SU-DHL-6 (cell line): ENCODE measurements around the gene KCNS1.

Experiments used
- CTCF ChIP-seq: fragments of 200-600 bp; sonication (generic); IDR thresholded peaks from one replicate; pipeline ENCODE4 v1.5.1; 2017; ENCODE audit warnings: antibody characterized with exemption, mild to moderate bottlenecking, low read length, moderate library complexity; ENCODE audit not compliant: insufficient read depth, poor library complexity, severe bottlenecking
- EZH2phosphoT487 ChIP-seq: fragments of 200-600 bp; sonication (generic), shearing (Covaris generic); conservative IDR thresholded peaks from 2 replicates; pipeline ENCODE4 v1.6.1; 2018; ENCODE audit warnings: mild to moderate bottlenecking, antibody characterized with exemption, low read length, moderate library complexity, mixed read lengths

GRCh38 chr20:45073221-45073620 lies 27.7 kb downstream of the KCNS1 start:
- TF ChIP-seq CTCF (no peak), EZH2phosphoT487 (no peak)
